Astrocyte of the spinal cord (primary cell): ENCODE data around the gene LTN1.

Experiments used
- DNase-seq: peaks from one replicate; pipeline ENCODE4 v3.0.0; 2011; ENCODE audit warnings: low read depth, low spot score
- H3K4me3 ChIP-seq: 2 replicates; pipeline ENCODE4 v1.5.1; 2011; ENCODE audit warnings: low read depth, mild to moderate bottlenecking, low read length, moderate library complexity
- CTCF ChIP-seq: IDR thresholded peaks from 2 replicates; pipeline ENCODE4 v1.5.1; 2012; ENCODE audit warnings: low read depth, mild to moderate bottlenecking, low read length, inconsistent platforms
- in situ Hi-C: cut with HindIII; loops from 2 replicates; pipeline ENCODE4 v1.10.0; 2017; ENCODE audit warnings: low sequenced_read_pairs

The LTN1 gene

GRCh38 chr21:28986677-28987076 lies 6.0 kb downstream of the LTN1 start:
- H3K4me3 ChIP-seq = no peak overlapping the region
- DNase-seq = no peak
- TF ChIP-seq CTCF = no peak
- in situ Hi-C loops = no loop called here

- no peak for TF ChIP-seq CTCF
- no peak overlapping the region for H3K4me3 ChIP-seq
- in situ Hi-C loops = no loop called here
- no peak for DNase-seq
These were observed 10.0 kb downstream of the LTN1 start for GRCh38 chr21:28982637-28983036.

GRCh38 chr21:28979092-28979491 lies 13.6 kb downstream of the LTN1 start:
- DNase-seq = no peak
- H3K4me3 ChIP-seq = no peak overlapping the region
- no peak for TF ChIP-seq CTCF
- in situ Hi-C loops = no loop called here

- in situ Hi-C loops = no loop called here
- H3K4me3 ChIP-seq = no peak overlapping the region
- DNase-seq = no peak
- no peak for TF ChIP-seq CTCF
These were observed 17.3 kb downstream of the LTN1 start for GRCh38 chr21:28975397-28975796.

- no peak for DNase-seq
- in situ Hi-C loops = no loop called here
- no peak for TF ChIP-seq CTCF
- no peak overlapping the region for H3K4me3 ChIP-seq
These were observed 18.0 kb downstream of the LTN1 start for GRCh38 chr21:28974531-28975227.

- no peak for DNase-seq
These were observed 20.3 kb downstream of the LTN1 start for GRCh38 chr21:28972398-28972797.

More at GRCh38 chr21:28972398-28972797, 20.3 kb downstream of the LTN1 start:
- no peak for TF ChIP-seq CTCF
- no peak overlapping the region for H3K4me3 ChIP-seq
- in situ Hi-C loops = no loop called here
